UCSD-AML1 (cell line): Measurements from ENCODE around the gene VRK3.
"Not testable (repeated sequence)": the region's sequence is repeated elsewhere in the genome, so short reads cannot be mapped to it uniquely, and the experiment has no call there.

Source experiments
- DNase-seq: peaks from one replicate; lab custom pipeline; 2025; ENCODE audit not compliant: unreplicated experiment; lab: John Stamatoyannopoulos, UW

The VRK3 gene

GRCh38 chr19:49957262-49957915, 67.8 kb downstream of the VRK3 start:
- no peak for DNase-seq

- no peak for DNase-seq
Observed at GRCh38 chr19:49956115-49956495, 69.1 kb downstream of the VRK3 start.

- DNase-seq = no peak
Observed at GRCh38 chr19:49954933-49955332, 70.2 kb downstream of the VRK3 start.

- DNase-seq = peak; percentile 46
Observed at GRCh38 chr19:49954092-49954829, 70.9 kb downstream of the VRK3 start.

GRCh38 chr19:49953416-49953815, 71.8 kb downstream of the VRK3 start:
- DNase-seq = peak; percentile 43

- DNase-seq = no peak
Observed at GRCh38 chr19:49952906-49953305, 72.3 kb downstream of the VRK3 start.

GRCh38 chr19:49952479-49952836, 72.7 kb downstream of the VRK3 start:
- DNase-seq = no peak

GRCh38 chr19:49951806-49952478, 73.2 kb downstream of the VRK3 start:
- DNase-seq = no peak

GRCh38 chr19:49950956-49951526, 74.1 kb downstream of the VRK3 start:
- DNase-seq = no peak

- no peak for DNase-seq
Observed at GRCh38 chr19:49950590-49950948, 74.6 kb downstream of the VRK3 start.

GRCh38 chr19:49949742-49950589, 75.2 kb downstream of the VRK3 start:
- no peak for DNase-seq

GRCh38 chr19:49946415-49946814, 78.8 kb downstream of the VRK3 start:
- DNase-seq = no peak

- not testable (repeated sequence) for DNase-seq
Observed at GRCh38 chr19:49944567-49944966, 80.6 kb downstream of the VRK3 start.

- no peak for DNase-seq
Observed at GRCh38 chr19:49940482-49940791, 84.7 kb downstream of the VRK3 start.

GRCh38 chr19:49939721-49940481, 85.3 kb downstream of the VRK3 start:
- peak; percentile 22 for DNase-seq

GRCh38 chr19:49938662-49939061, 86.5 kb downstream of the VRK3 start:
- DNase-seq = no peak

- peak; percentile 78 for DNase-seq
Observed at GRCh38 chr19:49937750-49938381, 87.3 kb downstream of the VRK3 start.

- no peak for DNase-seq
Observed at GRCh38 chr19:49936549-49936948, 88.6 kb downstream of the VRK3 start.

- DNase-seq = no peak
Observed at GRCh38 chr19:49933643-49934042, 91.5 kb downstream of the VRK3 start.

- DNase-seq = no peak
Observed at GRCh38 chr19:49932731-49933131, 92.4 kb downstream of the VRK3 start.
